HG03520 (cell line): ENCODE results near the gene M6PR.
A peak's percentile ranks its signal among the peaks of the same experiment; 100 is the strongest.
"Not testable (repeated sequence)": the region's sequence is repeated elsewhere in the genome, so short reads cannot be mapped to it uniquely, and the experiment has no call there.

Experiments used
- ATAC-seq: cut with Tn5 transposase; IDR thresholded peaks from one replicate; pipeline ENCODE4 v1.9.1; 2021; ENCODE audit warnings: mild to moderate bottlenecking, moderate library complexity; ENCODE audit not compliant: unreplicated experiment

M6PR gene

GRCh38 chr12:8914033-8914715, 35.3 kb downstream of the M6PR start, which contains the start of gene PHC1:
Gene PHC1 (plus strand): TSS chr12:8914509. CDS start chr12:8917678, 3,169 bp downstream.
- ATAC-seq: peak; percentile 70

DNA sequence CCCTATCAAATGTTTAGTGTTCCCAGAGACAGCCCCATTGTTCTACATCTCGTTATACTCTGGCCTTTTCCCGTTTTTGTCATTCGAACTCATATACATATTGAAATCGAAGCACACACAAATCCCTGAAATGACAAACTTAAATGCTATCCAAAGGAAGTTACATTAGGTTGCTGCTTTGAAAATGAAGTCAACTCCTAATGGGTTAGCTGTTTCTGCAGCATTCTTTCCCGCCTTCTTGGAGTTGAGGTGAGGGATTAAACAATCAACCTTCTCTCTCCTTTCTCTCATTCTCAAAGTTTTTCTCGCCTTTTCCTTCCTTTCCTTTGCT, 35.8 kb downstream of the M6PR start:
- ATAC-seq: no peak

GRCh38 chr12:8912914-8913313, 36.5 kb downstream of the M6PR start:
- no peak for ATAC-seq

GRCh38 chr12:8911606-8912268, 37.7 kb downstream of the M6PR start:
- no peak for ATAC-seq

- ATAC-seq: no peak
Observed at GRCh38 chr12:8909752-8910151, 39.7 kb downstream of the M6PR start.

GRCh38 chr12:8907513-8907912, 41.9 kb downstream of the M6PR start:
- ATAC-seq: no peak

- no peak for ATAC-seq
Observed at GRCh38 chr12:8906266-8907180, 42.9 kb downstream of the M6PR start.

DNA sequence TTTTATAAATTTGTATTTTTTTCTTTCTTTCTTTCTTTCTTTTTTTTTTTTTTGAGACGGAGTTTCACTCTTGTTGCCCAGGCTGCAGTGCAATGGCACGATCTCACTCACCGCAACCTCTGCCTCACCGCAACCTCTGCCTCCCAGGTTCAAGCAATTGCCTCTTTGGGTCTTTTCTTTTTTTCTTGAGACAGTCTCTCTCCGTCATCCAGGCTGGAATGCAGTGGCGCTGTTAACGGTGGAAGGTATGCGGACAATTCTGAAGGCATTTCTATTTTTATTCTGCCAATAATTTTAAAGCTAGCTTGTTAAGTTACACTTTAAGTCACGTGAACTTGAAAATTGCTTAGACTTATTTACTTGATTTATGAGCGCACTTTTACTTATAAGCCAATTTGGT, 43.9 kb downstream of the M6PR start:
- ATAC-seq: no peak

GRCh38 chr12:8904665-8905064, 44.8 kb downstream of the M6PR start:
- ATAC-seq: no peak

GRCh38 chr12:8903646-8904045, 45.8 kb downstream of the M6PR start:
- ATAC-seq: no peak

DNA sequence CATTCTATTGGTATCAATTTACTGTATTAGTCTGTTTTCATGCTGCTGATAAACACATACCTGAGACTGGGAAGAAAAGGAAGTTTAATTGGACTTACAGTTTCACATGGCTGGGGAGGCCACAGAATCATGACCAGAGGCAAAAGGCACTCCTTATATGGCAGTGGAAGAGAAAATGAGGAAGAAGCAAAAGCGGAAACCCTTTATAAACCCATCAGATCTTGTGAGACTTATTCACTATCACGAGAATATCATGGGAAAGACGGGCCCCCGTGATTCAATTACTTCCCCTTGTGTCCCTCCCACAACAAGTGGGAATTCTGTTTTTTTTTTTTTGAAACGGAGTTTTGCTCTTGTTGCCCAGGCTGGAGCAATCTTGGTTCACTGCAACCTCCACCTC, 46.7 kb downstream of the M6PR start:
- ATAC-seq: not testable (repeated sequence)

GRCh38 chr12:8899830-8900229, 49.6 kb downstream of the M6PR start:
- no peak for ATAC-seq

DNA sequence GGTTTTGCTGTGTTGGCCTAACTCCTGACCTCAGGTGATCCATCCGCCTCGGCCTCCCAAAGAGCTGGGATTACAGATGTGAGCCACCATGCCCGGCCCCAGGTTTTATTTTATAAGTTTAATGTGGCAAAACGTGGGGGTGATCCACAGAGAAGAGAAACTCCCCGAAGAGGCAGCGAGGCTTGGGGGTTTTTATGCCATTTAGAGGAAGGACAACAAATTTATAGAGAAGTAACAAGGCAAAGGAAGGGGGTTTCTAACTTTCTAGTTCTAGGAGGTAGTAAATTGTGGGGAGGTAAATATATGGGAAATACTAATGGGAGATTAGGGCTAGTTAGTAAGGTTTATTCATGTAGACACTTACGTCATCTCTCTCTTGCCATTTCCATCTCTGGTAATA, 52.4 kb downstream of the M6PR start:
- no peak for ATAC-seq

- ATAC-seq: no peak
Observed at GRCh38 chr12:8894986-8895385, 54.5 kb downstream of the M6PR start.

DNA sequence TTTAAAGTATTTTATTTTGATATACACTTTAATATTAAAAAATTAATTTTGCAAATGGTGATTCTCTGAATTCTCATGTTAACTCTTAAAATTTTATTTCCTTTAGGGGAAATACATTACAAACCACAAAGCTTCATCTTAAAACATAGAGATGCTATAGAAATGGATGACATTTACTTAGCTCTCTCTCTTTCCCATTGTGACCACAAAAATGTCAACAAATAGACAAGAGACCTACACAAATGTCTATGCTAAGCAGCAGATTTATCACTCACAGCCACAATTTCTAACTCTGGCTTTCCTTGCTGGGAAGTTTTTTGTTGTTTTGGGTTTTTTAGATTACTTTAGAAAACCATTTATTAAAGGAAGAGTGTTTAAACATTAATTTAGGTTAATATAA, 55.1 kb downstream of the M6PR start:
- ATAC-seq: no peak

DNA sequence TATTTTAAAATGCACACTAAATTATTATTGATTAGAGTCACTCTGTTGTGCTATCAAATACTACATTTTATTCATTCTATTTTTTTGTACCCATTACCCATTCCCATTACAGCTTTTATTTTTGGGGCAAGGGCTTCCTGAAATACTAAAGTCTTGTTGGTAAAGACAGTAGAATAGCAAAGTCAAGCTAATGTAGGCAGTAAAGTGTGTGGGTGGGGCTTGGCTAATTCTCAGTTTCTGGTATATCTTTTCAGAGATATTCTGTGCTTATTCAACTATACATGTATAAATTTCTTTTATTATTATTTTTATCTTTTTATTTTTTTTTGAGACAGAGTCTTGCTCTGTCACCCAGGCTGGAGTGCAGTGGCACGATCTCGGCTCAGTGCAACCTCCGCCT, 57.5 kb downstream of the M6PR start:
- ATAC-seq: no peak
